Activated CD8-positive, alpha-beta memory T cell treated with anti-CD3 and anti-CD28 coated beads for 4 hours (primary cell): Measurements from ENCODE around the gene CFAP107.
"Not testable (repeated sequence)": the region's sequence is repeated elsewhere in the genome, so short reads cannot be mapped to it uniquely, and the experiment has no call there.

Experiments used
- DNase-seq, 2 donors: peaks; one replicate each; pipeline ENCODE4 v3.0.0-alpha.2; 2020; ENCODE audit warnings: low read depth in 2 of 2

Gene CFAP107

DNA sequence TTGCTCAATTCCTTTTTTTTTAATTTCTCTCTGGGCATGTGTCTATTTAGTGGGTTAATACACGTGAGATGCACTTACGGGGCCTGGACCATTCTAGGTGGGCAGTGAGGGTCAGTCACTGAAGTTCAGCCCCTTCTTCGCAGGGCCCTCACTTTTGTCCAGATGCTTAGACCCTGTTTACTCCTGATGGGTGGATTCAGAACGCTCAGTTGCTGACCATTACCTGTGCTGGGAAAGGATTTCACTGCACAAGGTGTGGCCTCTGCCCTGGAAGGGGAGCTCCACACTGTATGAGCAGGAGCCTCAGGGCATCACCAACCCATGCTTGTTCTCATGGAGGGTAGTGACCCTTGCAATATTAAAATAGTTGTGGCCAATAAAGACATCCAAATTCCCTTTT lies 32.1 kb downstream of the CFAP107 start:
- no peak for DNase-seq

DNA sequence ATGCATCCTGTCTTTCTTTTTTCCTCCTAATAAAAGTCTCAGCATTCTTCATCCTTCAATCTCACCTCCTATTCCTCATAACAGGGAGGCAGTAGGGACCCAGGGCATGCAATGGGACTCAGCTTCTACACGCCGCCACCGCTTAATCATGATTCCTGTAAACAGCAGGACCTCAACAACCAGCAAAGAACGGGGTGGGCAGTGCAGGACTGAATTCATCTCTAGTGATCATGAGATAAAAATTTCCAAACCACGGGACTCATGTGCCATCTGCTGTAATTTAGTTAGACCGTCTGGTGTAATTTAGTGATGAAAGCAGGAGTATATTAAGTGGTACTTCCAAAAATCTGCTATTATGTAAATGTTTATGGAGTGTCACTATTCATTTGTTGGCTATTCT lies 32.9 kb downstream of the CFAP107 start:
- DNase-seq, result no peak

DNA sequence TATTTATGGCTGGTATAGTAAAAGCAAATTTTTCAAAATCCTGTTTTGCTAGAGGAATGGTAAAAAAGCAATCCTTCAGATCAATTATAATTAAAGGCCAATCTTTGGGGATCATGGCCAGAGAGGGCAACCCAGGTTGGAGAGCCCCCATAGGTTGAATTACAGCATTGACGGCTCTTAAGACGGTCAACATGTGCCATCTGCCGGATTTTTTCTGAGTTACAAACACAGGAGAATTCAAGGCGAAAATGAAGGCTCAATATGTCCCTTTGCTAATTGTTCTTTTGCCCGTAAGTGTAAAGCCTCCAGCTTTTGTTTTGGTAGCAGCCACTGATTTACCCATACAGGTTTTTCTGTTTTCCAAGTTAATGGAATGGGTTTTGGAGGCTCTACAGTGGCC lies 35.5 kb downstream of the CFAP107 start:
- DNase-seq, result not testable (repeated sequence)

DNA sequence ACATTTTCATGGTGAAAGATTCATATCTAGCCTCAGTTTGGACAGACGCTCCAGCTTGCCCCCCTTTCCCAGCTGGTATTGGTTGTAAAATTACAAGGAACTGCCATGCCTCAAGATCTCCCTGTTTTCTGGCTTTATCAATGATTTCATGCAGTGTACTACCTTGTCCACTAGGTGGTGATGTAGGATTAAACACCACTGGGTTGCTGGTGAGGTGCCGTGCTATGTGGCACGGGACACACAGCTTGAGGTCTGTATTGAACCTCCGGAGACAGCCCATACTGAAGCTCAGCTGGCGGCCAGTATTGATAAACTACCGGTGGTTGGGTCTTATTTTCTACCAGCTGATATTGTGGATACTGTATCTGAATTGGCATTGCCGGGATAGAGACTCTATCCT lies 37.8 kb downstream of the CFAP107 start:
- DNase-seq, result not testable (repeated sequence)

DNA sequence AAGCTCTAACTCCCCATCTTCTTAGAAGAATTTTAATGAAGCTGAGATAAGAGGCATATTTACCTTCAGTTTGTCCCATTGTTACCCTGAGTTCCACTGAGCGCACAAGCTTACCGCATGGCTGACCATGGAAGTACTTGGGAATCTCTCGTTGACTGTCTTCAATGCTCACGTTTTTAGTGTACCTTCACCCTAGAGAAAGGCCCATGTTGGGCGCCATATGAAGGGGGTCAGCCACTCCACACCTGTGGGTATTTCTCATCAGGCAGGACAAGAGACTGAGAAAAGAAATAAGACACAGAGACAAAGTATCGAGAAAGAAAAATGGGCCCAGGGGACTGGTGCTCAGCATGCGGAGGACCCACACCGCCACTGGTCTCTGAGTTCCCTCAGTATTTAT lies 38.7 kb downstream of the CFAP107 start:
- not testable (repeated sequence) for DNase-seq

DNA sequence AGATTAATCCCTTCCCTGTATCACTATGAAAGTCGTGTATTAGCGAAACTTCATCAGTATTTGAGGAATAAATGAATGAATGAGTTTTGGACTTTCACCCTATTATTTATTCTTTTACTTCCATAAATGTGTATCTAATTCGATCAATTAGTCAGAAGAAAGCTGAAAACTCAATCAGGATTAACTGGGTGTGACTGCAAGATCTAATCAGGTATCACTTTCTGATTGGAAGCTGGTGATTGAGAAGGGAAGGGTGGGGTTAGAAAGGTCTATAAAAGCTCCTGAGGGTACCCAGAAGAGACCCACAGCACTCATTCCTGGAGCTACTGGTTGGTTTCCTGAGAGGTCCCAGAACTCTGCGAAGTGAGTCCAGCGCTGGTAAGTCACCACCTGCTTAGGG lies 45.1 kb downstream of the CFAP107 start, which contains the start of gene PRAMEF1:
PRAMEF1 (plus strand) TSS at position 301 of the 400 bp plus-strand sequence. CDS start 1,831 bp downstream, outside the sequence.
- not testable (repeated sequence) for DNase-seq

DNA sequence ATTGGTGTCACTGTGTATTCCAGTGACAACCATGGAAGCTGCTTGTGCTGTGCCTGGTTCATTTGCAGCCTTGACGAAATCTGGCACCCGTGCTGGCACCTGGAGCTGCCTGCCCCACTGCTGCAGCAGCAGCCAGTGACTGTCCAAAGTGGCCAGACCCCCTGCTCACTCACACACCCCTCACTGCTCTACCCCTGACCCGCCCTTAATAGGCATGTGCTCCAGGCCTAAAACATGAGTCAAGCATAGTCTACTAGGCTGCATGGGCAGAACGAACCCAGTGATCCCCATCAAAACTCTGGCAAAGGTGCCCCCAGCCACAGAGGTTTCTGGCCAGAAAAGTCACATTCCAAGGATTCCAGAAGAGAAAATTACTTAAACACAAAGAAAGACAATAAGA lies 52.9 kb downstream of the CFAP107 start:
- DNase-seq, result no peak

DNA sequence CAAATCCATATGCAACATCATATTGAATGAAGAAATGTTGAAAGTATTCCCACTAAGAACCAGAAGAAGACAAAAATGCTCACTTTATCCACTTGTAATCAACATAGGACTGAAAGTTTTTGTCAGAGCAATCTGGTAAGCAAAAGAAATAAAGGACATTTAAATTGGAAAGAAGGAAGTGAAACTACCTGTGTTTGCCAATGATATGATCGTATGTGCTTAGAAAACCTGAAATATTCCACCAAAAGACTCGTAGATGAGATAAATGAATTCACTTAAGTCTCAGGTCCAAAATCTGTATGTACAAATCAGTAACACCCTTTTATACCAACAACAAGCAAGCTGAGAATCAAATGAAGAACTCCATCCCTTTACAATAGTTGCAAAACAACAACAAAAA lies 53.7 kb downstream of the CFAP107 start:
- DNase-seq, result no peak

DNA sequence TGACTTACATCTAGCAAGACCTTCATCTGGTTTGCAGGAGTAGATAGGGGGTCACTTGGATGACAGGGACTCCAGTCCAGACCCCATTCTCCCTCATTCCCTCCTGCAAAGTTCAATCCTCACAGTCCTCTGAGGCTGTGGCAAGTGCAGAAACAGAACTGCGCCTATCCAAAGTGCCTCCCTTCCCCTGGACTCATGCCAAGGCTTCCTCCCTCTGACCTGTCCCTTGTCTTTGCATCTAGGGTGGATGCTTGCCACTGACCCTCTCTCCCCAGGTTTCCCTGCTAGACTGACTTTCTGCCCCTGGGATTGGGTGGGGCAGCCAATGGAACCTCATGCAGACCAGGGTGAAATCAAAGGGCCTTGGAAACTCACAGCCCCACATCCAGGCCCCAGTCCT lies 63.9 kb downstream of the CFAP107 start:
- no peak for DNase-seq

DNA sequence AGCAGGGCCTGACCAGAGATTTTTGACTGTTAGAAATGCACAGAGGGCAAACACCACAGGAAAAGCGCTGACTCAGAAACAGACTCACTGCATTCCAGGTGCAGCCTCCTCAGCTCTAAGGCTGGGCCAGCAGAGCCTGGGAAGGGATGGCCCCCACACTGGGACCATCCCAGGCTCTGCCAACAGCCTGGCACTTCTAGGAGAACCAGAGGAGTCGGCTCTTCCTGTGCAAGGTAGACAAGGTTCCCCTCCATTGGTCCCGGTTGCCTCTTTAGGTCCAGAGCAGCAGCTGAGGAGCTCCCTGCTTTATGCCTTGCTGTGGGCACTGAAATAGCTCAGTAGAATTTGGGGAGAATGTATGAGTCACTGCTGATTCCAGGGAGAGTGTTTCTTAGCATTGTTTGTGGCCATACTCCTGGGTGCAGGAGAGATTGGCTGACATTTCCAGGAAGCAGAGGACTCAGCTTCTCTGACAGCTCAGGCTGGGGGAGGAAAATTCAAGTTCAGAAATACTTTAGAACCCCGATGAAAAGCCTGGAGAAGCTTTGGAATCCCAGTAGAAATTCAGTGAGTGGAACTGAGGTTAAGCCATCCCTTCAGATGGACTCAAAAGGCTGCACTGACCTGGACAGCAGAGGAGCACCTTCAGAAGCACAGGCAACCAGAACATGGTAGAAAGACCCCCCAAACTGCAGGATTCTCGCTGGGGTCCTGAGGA lies 64.8 kb downstream of the CFAP107 start:
- no peak for DNase-seq

DNA sequence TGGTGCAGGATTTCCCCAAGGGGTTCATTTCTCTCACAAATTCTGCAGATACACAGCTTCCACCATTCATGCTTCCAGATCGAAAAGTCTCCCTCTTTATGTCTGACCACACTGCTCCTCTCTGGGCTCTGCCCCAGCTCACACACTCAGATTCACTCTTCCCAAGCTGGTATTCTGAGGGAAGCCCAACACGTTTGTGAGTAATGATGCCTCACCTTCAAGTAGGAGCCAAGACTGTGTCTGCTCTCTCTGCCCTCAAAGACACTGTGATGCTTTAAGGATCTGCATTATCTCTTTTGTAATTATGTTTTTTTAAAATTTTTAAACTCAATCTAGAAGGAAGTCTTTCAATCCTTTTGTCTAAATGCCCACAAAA lies 65.4 kb downstream of the CFAP107 start:
- DNase-seq, result no peak
